HG02943 (cell line): Measurements from ENCODE around the gene FOXP1.
"Not testable (repeated sequence)": the region's sequence is repeated elsewhere in the genome, so short reads cannot be mapped to it uniquely, and the experiment has no call there.

ENCODE experiments used
- ATAC-seq: cut with Tn5 transposase; IDR thresholded peaks from one replicate; pipeline ENCODE4 v1.9.1; 2021; ENCODE audit warnings: mild to moderate bottlenecking, low read depth, moderate library complexity; ENCODE audit not compliant: unreplicated experiment

The FOXP1 gene

GRCh38 chr3:71042759-71043158 lies 540.8 kb downstream of the FOXP1 start:
- ATAC-seq, result no peak

GRCh38 chr3:71041371-71041770 lies 542.2 kb downstream of the FOXP1 start:
- ATAC-seq, result no peak

GRCh38 chr3:71039332-71039731 lies 544.2 kb downstream of the FOXP1 start:
- no peak for ATAC-seq

- ATAC-seq, result no peak
These were observed 545.8 kb downstream of the FOXP1 start for GRCh38 chr3:71037775-71038174.

GRCh38 chr3:71035886-71036285 lies 547.6 kb downstream of the FOXP1 start:
- ATAC-seq, result no peak

GRCh38 chr3:71035314-71035713 lies 548.2 kb downstream of the FOXP1 start:
- no peak for ATAC-seq

- no peak for ATAC-seq
These were observed 549.8 kb downstream of the FOXP1 start for GRCh38 chr3:71033681-71034220.

- ATAC-seq, result no peak
These were observed 551.5 kb downstream of the FOXP1 start for GRCh38 chr3:71031914-71032521.

- no peak for ATAC-seq
These were observed 552.3 kb downstream of the FOXP1 start for GRCh38 chr3:71031181-71031580.

- ATAC-seq, result no peak
These were observed 552.8 kb downstream of the FOXP1 start for GRCh38 chr3:71030748-71031147.

- ATAC-seq, result no peak
These were observed 553.8 kb downstream of the FOXP1 start for GRCh38 chr3:71029770-71030169.

- no peak for ATAC-seq
These were observed 554.7 kb downstream of the FOXP1 start for GRCh38 chr3:71028802-71029201.

GRCh38 chr3:71028184-71028583 lies 555.3 kb downstream of the FOXP1 start:
- ATAC-seq, result no peak

- ATAC-seq, result no peak
These were observed 556.6 kb downstream of the FOXP1 start for GRCh38 chr3:71026634-71027578.

GRCh38 chr3:71025516-71025915 lies 558.0 kb downstream of the FOXP1 start:
- no peak for ATAC-seq

GRCh38 chr3:71025010-71025409 lies 558.5 kb downstream of the FOXP1 start:
- no peak for ATAC-seq

GRCh38 chr3:71022551-71023335 lies 560.8 kb downstream of the FOXP1 start:
- no peak for ATAC-seq

- ATAC-seq, result no peak
These were observed 564.7 kb downstream of the FOXP1 start for GRCh38 chr3:71018799-71019198.

- ATAC-seq, result no peak
These were observed 567.2 kb downstream of the FOXP1 start for GRCh38 chr3:71016178-71016845.

- not testable (repeated sequence) for ATAC-seq
These were observed 568.9 kb downstream of the FOXP1 start for GRCh38 chr3:71014616-71015015.
